A549 (cell line): Measurements from ENCODE around the gene INSM1. TPM values are rescaled to one million over a fixed set of nuclear protein-coding genes. Genes with fewer than 3 reads are reported as not detected.

Experiments used
- ATAC-seq, 2 experiments: fragments of 200-7000 bp in 1 of 2; fragments of >200 bp in 1 of 2; cut with Nextera tagmentation in 1 of 2; cut with Tn5 transposase in 1 of 2; 3 replicates each; pipeline versions ENCODE4 v1.8.0 to v1.9.1; 2018 to 2020; ENCODE audit warnings: mild to moderate bottlenecking in 1 of 2, moderate library complexity in 1 of 2
- CTCF ChIA-PET: fragments of 300-600 bp; sonication (Branson Sonifier 250); formaldehyde crosslinking; extraction: SDS; loops from one replicate; lab custom pipeline; 2021; ENCODE audit warnings: antibody characterized with exemption, inconsistent platforms; lab: Yijun Ruan, JAX
- POLR2A ChIA-PET: fragments of 350-600 bp; formaldehyde crosslinking; extraction: SDS; loops from one replicate; lab custom pipeline; 2021; ENCODE audit warnings: antibody characterized with exemption, inconsistent platforms; lab: Yijun Ruan, JAX
- DNase-seq, 2 experiments: peaks; one replicate each; pipeline versions ENCODE4 v3.0.0 to v3.0.0-alpha.2; 2011 to 2016; ENCODE audit warnings: low read depth in 1 of 2, low spot score in 1 of 2
- FAIRE-seq: peaks from 2 replicates; lab custom pipeline; 2011; peaks lifted over from hg19 to GRCh38; lab: Jason Lieb, UNC
- H3K27ac ChIP-seq, 2 experiments: fragments of >200 bp; sonication (Bioruptor Twin); formaldehyde crosslinking; 3 replicates each; pipeline ENCODE4 v1.5.1; 2016 to 2017
- H3K4me1 ChIP-seq: fragments of >200 bp; sonication (Bioruptor Twin); formaldehyde crosslinking; 3 replicates; pipeline ENCODE4 v1.6.1; 2016
- H3K4me2 ChIP-seq: fragments of >200 bp; sonication (Bioruptor Twin); formaldehyde crosslinking; 3 replicates; pipeline ENCODE4 v1.6.1; 2016
- H3K4me3 ChIP-seq: fragments of >200 bp; sonication (Bioruptor Twin); formaldehyde crosslinking; 3 replicates; pipeline ENCODE4 v1.5.1; 2016
- H3K9me3 ChIP-seq: fragments of >200 bp; sonication (Bioruptor Twin); formaldehyde crosslinking; 3 replicates; pipeline ENCODE4 v1.6.1; 2016
- BHLHE40 ChIP-seq: IDR thresholded peaks from 2 replicates; pipeline ENCODE4 v1.6.1; 2012; ENCODE audit warnings: low read depth, low read length, inconsistent platforms
- CHD2 ChIP-seq: fragments of 150-350 bp; IDR thresholded peaks from 2 replicates; pipeline ENCODE4 v1.6.1; 2014; ENCODE audit warnings: low read length; ENCODE audit not compliant: partially characterized antibody
- FOXS1 ChIP-seq: fragments of 250-450 bp; sonication (Bioruptor Pico); IDR thresholded peaks from 2 replicates; pipeline ENCODE4 v1.5.0; 2020; ENCODE audit warnings: mild to moderate bottlenecking, moderate library complexity
- HDAC2 ChIP-seq: fragments of 200-600 bp; sonication (generic); IDR thresholded peaks from 2 replicates; pipeline ENCODE4 v1.6.1; 2016
- HOXB13 ChIP-seq: fragments of 250-450 bp; sonication (Bioruptor Pico); IDR thresholded peaks from 2 replicates; pipeline ENCODE4 v1.5.0; 2020; ENCODE audit warnings: low read depth, mild to moderate bottlenecking, moderate library complexity
- JUN ChIP-seq, 2 experiments: fragments of >200 bp; sonication (Bioruptor Twin); formaldehyde crosslinking; IDR thresholded peaks; 2 replicates in 1 of 2; 3 replicates in 1 of 2; pipeline ENCODE4 v1.6.1; 2016 to 2017
- JUNB ChIP-seq: fragments of >200 bp; sonication (Bioruptor Twin); formaldehyde crosslinking; IDR thresholded peaks from 2 replicates; pipeline ENCODE4 v1.6.1; 2016
- KDM5A ChIP-seq: fragments of 200-600 bp; sonication (generic); IDR thresholded peaks from 2 replicates; pipeline ENCODE4 v1.6.1; 2016; ENCODE audit warnings: antibody characterized with exemption, mild to moderate bottlenecking
- MAFK ChIP-seq: fragments of 450-650 bp; IDR thresholded peaks from 2 replicates; pipeline ENCODE4 v1.6.1; 2014; ENCODE audit not compliant: partially characterized antibody
- MAZ ChIP-seq: fragments of 150-350 bp; IDR thresholded peaks from 2 replicates; pipeline ENCODE4 v1.6.1; 2014; ENCODE audit warnings: antibody characterized with exemption, low read depth, low read length, borderline replicate concordance
- MYC ChIP-seq: IDR thresholded peaks from 2 replicates; pipeline ENCODE4 v1.6.1; 2012; ENCODE audit warnings: mild to moderate bottlenecking, inconsistent platforms, low read length, improper control_type of control experiment, borderline replicate concordance
- NPAS2 ChIP-seq: fragments of 250-450 bp; sonication (Bioruptor Pico); IDR thresholded peaks from 2 replicates; pipeline ENCODE4 v1.8.0; 2022; ENCODE audit warnings: mild to moderate bottlenecking, moderate library complexity, borderline replicate concordance
- POLR2A ChIP-seq: IDR thresholded peaks from 2 replicates; pipeline ENCODE4 v1.6.1; 2012; ENCODE audit warnings: mild to moderate bottlenecking, low read length
- RNF2 ChIP-seq: fragments of 200-600 bp; sonication (generic); IDR thresholded peaks from 2 replicates; pipeline ENCODE4 v1.6.1; 2016; ENCODE audit warnings: low read depth, mild to moderate bottlenecking, antibody characterized with exemption, moderate library complexity, borderline replicate concordance
- SREBF2 ChIP-seq: fragments of 450-650 bp; IDR thresholded peaks from 2 replicates; pipeline ENCODE4 v1.6.1; 2014; ENCODE audit warnings: mild to moderate bottlenecking, moderate library complexity
- TFCP2L1 ChIP-seq: fragments of 250-450 bp; sonication (Bioruptor Pico); IDR thresholded peaks from 2 replicates; pipeline ENCODE4 v1.5.0; 2021; ENCODE audit warnings: mild to moderate bottlenecking
- ZFP36 ChIP-seq: fragments of 450-650 bp; IDR thresholded peaks from 2 replicates; pipeline ENCODE4 v1.6.1; 2014; ENCODE audit warnings: borderline replicate concordance; ENCODE audit not compliant: partially characterized antibody
- WGBS: methylation state at CpG from one replicate; pipeline ENCODE4 v1.1.6; 2017; ENCODE audit errors: missing lambda C conversion rate; 5-methylcytosine and 5-hydroxymethylcytosine counted together
- polyA plus RNA-seq, 4 experiments: library from polyadenylated mRNA; depleted of rRNA in 3 of 4; stranded (reverse); fragments of >200 nt; fragmentation: RNase III in 1 of 4; extraction: RNeasy Plus Mini Kit Qiagen cat#74134 plus additional on column Dnase treatment in 1 of 4; gene quantifications; 2 replicates in 3 of 4; 3 replicates in 1 of 4; pipeline ENCODE4 v1.2.3, GENCODE V29; 2011 to 2017
- TF ChIP-seq, protein P1 (sequence below): fragments of 250-450 bp; sonication (Bioruptor Pico); IDR thresholded peaks from 2 replicates; pipeline ENCODE4 v1.5.0; 2021; ENCODE audit warnings: mild to moderate bottlenecking, moderate library complexity, borderline replicate concordance
- TF ChIP-seq, protein P2 (sequence below): IDR thresholded peaks from 2 replicates; pipeline ENCODE4 v1.6.1; 2012
- TF ChIP-seq, protein P3 (sequence below): fragments of >200 bp; sonication (Bioruptor Twin); formaldehyde crosslinking; IDR thresholded peaks from 3 replicates; pipeline ENCODE4 v1.6.1; 2016
- TF ChIP-seq, protein P4 (sequence below): fragments of >200 bp; sonication (Bioruptor Twin); formaldehyde crosslinking; IDR thresholded peaks from 2 replicates; pipeline ENCODE4 v1.6.1; 2016
- TF ChIP-seq, protein P5 (sequence below): fragments of 200-600 bp; sonication (generic); IDR thresholded peaks from 2 replicates; pipeline ENCODE4 v1.6.1; 2016; ENCODE audit warnings: antibody characterized with exemption, mild to moderate bottlenecking, moderate library complexity
- TF ChIP-seq, protein P6 (sequence below): fragments of 250-450 bp; sonication (Bioruptor Pico); IDR thresholded peaks from 2 replicates; pipeline ENCODE4 v1.5.0; 2020; ENCODE audit warnings: low read depth, mild to moderate bottlenecking, moderate library complexity
- TF ChIP-seq, protein P7 (sequence below): fragments of 450-650 bp; IDR thresholded peaks from 2 replicates; pipeline ENCODE4 v1.6.1; 2014; ENCODE audit warnings: antibody characterized with exemption

The INSM1 gene
- polyA plus RNA-seq, 2 of the 4 experiments (the other 2 are of a cell fraction) = not detected

DNA sequence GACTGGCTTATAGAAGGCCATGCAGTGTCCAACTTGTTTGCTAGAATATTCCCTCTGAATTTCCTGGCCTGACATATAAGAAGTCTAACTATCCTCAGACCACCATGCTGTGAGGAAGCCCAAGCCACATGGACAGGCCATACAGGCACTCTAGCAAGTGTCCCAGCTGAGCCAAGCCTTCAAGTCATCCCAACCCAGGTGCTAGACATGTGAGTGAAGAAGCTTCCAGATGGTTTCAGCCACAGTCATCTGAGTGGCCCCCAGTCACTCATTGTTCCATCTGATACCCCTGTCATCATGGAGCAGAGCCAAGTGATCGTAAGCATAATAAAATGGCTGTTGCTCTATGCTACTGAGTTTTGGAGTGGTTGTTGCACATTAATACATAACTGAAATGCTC lies 46.0 kb upstream of the INSM1 start:
- FAIRE-seq = no peak
- Histone ChIP-seq H3K4me3 (no peak overlapping the region), H3K4me1 (no peaks in the 10 kb centered on the region), H3K27ac (no peak overlapping the region), H3K9me3 (no peaks in the 10 kb centered on the region)
- no peak for ATAC-seq
- ChIA-PET CTCF (no interaction called here), POLR2A (no interaction called here)
- DNase-seq = no peak
- WGBS = 43% methylated on average over 1 of the region's 1 CpG
- TF ChIP-seq KDM5A (no peak), ZFP36 (no peak), BHLHE40 (no peak), CHD2 (no peak)
- TF ChIP-seq, protein P1, sequence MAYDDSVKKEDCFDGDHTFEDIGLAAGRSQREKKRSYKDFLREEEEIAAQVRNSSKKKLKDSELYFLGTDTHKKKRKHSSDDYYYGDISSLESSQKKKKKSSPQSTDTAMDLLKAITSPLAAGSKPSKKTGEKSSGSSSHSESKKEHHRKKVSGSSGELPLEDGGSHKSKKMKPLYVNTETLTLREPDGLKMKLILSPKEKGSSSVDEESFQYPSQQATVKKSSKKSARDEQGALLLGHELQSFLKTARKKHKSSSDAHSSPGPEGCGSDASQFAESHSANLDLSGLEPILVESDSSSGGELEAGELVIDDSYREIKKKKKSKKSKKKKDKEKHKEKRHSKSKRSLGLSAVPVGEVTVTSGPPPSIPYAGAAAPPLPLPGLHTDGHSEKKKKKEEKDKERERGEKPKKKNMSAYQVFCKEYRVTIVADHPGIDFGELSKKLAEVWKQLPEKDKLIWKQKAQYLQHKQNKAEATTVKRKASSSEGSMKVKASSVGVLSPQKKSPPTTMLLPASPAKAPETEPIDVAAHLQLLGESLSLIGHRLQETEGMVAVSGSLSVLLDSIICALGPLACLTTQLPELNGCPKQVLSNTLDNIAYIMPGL = no peak
- TF ChIP-seq, protein P2, sequence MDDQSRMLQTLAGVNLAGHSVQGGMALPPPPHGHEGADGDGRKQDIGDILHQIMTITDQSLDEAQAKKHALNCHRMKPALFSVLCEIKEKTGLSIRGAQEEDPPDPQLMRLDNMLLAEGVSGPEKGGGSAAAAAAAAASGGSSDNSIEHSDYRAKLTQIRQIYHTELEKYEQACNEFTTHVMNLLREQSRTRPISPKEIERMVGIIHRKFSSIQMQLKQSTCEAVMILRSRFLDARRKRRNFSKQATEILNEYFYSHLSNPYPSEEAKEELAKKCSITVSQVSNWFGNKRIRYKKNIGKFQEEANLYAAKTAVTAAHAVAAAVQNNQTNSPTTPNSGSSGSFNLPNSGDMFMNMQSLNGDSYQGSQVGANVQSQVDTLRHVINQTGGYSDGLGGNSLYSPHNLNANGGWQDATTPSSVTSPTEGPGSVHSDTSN = no peak
- TF ChIP-seq, all 56 proteins: peak for 0
- H3K4me2 ChIP-seq = no peak overlapping the region

DNA sequence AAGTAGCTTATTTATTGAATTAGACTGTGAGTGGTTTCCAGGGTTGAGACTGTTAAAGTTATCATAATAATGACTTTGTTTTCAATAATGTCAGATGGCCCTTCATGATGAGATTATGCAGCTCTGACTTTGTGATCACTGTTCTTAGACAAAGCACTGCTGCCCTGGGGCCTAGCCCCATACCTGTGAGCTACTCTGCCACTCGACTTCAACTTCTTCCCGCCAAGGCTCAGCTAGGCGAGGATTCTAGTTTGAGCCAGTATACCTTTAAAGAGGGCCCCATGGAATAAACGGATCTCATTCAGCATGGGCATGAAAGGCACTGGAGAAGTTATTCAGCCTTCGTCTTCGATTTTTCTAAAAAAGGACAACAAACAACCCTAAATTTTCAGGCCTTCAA lies 45.0 kb upstream of the INSM1 start:
- ChIA-PET CTCF (no interaction called here), POLR2A (no interaction called here)
- Histone ChIP-seq H3K9me3 (no peaks in the 10 kb centered on the region), H3K4me2 (no peak overlapping the region), H3K4me1 (no peaks in the 10 kb centered on the region), H3K4me3 (no peak overlapping the region), H3K27ac (no peak overlapping the region)
- DNase-seq (no peak), ATAC-seq (no peak), FAIRE-seq (no peak)
- 17% methylated on average over 6 of the region's 6 CpGs for WGBS
- TF ChIP-seq, protein P3, sequence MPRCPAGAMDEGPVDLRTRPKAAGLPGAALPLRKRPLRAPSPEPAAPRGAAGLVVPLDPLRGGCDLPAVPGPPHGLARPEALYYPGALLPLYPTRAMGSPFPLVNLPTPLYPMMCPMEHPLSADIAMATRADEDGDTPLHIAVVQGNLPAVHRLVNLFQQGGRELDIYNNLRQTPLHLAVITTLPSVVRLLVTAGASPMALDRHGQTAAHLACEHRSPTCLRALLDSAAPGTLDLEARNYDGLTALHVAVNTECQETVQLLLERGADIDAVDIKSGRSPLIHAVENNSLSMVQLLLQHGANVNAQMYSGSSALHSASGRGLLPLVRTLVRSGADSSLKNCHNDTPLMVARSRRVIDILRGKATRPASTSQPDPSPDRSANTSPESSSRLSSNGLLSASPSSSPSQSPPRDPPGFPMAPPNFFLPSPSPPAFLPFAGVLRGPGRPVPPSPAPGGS = no peak
- TF ChIP-seq JUN (IDR thresholded peaks at IDR 0.05) (no peak), JUNB (no peak), NPAS2 (no peak), MAZ (no peak), HOXB13 (no peak), POLR2A (no peak), MYC (no peak), SREBF2 (no peak), HDAC2 (no peak), MAFK (no peak), FOXS1 (no peak), TFCP2L1 (CRISPR knock-in tag) (no peak), BHLHE40 (no peak), RNF2 (no peak)
- TF ChIP-seq, protein P4, sequence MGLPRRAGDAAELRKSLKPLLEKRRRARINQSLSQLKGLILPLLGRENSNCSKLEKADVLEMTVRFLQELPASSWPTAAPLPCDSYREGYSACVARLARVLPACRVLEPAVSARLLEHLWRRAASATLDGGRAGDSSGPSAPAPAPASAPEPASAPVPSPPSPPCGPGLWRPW = no peak
- TF ChIP-seq, protein P1 = no peak
- TF ChIP-seq, protein P5, sequence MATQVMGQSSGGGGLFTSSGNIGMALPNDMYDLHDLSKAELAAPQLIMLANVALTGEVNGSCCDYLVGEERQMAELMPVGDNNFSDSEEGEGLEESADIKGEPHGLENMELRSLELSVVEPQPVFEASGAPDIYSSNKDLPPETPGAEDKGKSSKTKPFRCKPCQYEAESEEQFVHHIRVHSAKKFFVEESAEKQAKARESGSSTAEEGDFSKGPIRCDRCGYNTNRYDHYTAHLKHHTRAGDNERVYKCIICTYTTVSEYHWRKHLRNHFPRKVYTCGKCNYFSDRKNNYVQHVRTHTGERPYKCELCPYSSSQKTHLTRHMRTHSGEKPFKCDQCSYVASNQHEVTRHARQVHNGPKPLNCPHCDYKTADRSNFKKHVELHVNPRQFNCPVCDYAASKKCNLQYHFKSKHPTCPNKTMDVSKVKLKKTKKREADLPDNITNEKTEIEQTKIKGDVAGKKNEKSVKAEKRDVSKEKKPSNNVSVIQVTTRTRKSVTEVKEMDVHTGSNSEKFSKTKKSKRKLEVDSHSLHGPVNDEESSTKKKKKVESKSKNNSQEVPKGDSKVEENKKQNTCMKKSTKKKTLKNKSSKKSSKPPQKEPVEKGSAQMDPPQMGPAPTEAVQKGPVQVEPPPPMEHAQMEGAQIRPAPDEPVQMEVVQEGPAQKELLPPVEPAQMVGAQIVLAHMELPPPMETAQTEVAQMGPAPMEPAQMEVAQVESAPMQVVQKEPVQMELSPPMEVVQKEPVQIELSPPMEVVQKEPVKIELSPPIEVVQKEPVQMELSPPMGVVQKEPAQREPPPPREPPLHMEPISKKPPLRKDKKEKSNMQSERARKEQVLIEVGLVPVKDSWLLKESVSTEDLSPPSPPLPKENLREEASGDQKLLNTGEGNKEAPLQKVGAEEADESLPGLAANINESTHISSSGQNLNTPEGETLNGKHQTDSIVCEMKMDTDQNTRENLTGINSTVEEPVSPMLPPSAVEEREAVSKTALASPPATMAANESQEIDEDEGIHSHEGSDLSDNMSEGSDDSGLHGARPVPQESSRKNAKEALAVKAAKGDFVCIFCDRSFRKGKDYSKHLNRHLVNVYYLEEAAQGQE = no peak
- TF ChIP-seq, protein P6, sequence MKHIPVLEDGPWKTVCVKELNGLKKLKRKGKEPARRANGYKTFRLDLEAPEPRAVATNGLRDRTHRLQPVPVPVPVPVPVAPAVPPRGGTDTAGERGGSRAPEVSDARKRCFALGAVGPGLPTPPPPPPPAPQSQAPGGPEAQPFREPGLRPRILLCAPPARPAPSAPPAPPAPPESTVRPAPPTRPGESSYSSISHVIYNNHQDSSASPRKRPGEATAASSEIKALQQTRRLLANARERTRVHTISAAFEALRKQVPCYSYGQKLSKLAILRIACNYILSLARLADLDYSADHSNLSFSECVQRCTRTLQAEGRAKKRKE (CRISPR knock-in tag) = no peak
- TF ChIP-seq, protein P7, sequence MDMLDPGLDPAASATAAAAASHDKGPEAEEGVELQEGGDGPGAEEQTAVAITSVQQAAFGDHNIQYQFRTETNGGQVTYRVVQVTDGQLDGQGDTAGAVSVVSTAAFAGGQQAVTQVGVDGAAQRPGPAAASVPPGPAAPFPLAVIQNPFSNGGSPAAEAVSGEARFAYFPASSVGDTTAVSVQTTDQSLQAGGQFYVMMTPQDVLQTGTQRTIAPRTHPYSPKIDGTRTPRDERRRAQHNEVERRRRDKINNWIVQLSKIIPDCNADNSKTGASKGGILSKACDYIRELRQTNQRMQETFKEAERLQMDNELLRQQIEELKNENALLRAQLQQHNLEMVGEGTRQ = no peak
